ENCODE data around the gene THSD7A.

THSD7A gene

DNA sequence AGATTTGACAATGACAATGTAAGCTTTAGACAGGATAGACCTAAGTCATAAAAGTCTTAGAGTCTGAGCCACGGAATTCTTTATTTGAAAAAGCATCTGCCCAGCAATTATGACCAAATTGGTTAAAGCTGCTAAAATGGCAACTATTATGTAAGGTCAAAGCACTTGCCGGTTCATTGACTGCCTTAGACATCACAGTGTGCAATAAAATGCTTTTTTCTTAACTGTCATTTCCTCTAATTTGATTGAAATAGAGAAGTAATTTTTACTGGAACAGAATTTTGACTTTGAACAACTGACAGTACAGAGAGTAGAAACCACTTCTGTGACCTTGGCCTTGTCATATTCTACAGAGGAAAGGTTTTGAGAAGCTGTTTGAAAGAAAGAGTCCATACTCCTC, 142.9 kb downstream of the THSD7A start:
- no peak overlapping the region for H3K27ac ChIP-seq (ENCODE audit: low read depth, low read length)
- no peaks in the 10 kb centered on the region for H3K4me1 ChIP-seq (ENCODE audit: control insufficient read depth, insufficient read depth, low read length, unreplicated experiment)
- H3K79me2 ChIP-seq (ENCODE audit: control insufficient read depth, insufficient read depth, low read length, unreplicated experiment) = no peaks in the 10 kb centered on the region
- H2AFZ ChIP-seq (ENCODE audit: low read length, unreplicated experiment) = no peak overlapping the region
- H3K36me3 ChIP-seq (ENCODE audit: insufficient read depth, low read length) = 0 out of 2 replicates have a peak, but pooled peaks cover under 1% of the 10 kb centered on the region
- no peak overlapping the region for H3K4me3 ChIP-seq (ENCODE audit: low read depth, low read length)
- H3K27me3 ChIP-seq (ENCODE audit: insufficient read depth, low read length) = no peaks in the 10 kb centered on the region

DNA sequence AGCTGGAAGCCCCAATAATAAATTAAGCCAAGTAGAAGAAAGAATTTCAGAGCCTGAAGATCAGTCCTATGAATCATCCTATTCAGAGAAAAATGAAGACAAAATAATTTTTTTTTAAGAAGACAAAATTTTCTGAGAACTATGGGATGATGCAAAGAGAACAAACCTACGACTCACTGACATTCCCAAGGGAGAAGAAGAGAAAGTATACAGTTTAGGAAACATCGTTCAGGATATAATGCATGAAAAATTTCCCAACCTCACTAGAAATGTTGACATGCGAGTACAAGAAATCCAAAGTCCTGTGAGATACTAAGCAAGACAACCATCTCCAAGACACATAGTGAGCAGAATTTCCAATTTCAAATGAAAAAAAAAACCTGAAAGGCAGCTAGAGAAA, 150.5 kb downstream of the THSD7A start:
- Histone ChIP-seq H3K4me3 (ENCODE audit: low read depth, low read length) (no peak overlapping the region), H2AFZ (ENCODE audit: low read length, unreplicated experiment) (no peak overlapping the region), H3K79me2 (ENCODE audit: control insufficient read depth, insufficient read depth, low read length, unreplicated experiment) (no peaks in the 10 kb centered on the region), H3K27me3 (ENCODE audit: insufficient read depth, low read length) (no peaks in the 10 kb centered on the region), H3K36me3 (ENCODE audit: insufficient read depth, low read length) (0 out of 2 replicates have a peak, but pooled peaks cover 2% of the 10 kb centered on the region), H3K4me1 (ENCODE audit: control insufficient read depth, insufficient read depth, low read length, unreplicated experiment) (no peaks in the 10 kb centered on the region), H3K27ac (ENCODE audit: low read depth, low read length) (no peak overlapping the region)

DNA sequence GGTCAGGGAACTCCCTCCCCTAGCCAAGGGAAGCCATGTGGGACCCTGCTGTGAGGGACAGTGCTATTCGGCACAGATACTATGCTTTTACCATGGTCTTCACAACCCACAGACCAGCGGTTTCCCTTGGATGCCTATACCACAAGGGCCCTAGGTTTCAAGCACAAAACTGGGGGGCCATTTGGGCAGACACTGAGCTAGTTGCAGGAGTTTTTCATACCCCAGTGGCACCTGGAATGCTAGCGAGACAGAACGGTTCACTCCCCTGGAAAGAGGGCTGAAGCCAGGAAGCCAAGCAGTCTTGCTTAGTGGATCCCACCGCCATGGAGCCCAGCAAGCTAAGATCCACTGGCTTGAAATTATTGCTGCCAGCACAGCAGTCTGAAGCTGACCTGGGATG, 156.8 kb downstream of the THSD7A start:
- H3K27me3 ChIP-seq (ENCODE audit: insufficient read depth, low read length) = no peaks in the 10 kb centered on the region
- H3K79me2 ChIP-seq (ENCODE audit: control insufficient read depth, insufficient read depth, low read length, unreplicated experiment) = no peaks in the 10 kb centered on the region
- H3K4me3 ChIP-seq (ENCODE audit: low read depth, low read length) = no peak overlapping the region
- no peaks in the 10 kb centered on the region for H3K36me3 ChIP-seq (ENCODE audit: insufficient read depth, low read length)
- no peak overlapping the region for H3K27ac ChIP-seq (ENCODE audit: low read depth, low read length)
- no peaks in the 10 kb centered on the region for H3K4me1 ChIP-seq (ENCODE audit: control insufficient read depth, insufficient read depth, low read length, unreplicated experiment)
- no peak overlapping the region for H2AFZ ChIP-seq (ENCODE audit: low read length, unreplicated experiment)

DNA sequence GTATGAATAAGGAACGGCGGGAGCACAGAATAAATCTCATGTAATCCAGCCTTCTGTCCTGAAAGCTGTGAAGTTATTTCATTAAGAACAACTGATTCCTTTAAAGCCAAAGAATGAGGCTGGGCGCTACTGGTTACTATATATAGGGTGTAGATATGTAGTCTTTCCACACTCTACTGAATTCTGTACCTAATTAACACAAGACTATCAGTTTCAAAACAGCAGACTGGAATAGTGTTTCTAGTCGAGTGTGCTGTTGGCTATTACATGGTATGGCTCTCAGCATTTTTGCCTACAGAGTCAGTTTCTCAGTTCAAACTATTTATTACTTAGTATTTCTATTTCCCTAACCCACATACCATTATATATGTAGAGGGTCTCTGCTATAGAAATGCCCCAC, 163.3 kb downstream of the THSD7A start:
- no peak overlapping the region for H3K4me3 ChIP-seq (ENCODE audit: low read depth, low read length)
- no peaks in the 10 kb centered on the region for H3K36me3 ChIP-seq (ENCODE audit: insufficient read depth, low read length)
- H3K79me2 ChIP-seq (ENCODE audit: control insufficient read depth, insufficient read depth, low read length, unreplicated experiment) = no peaks in the 10 kb centered on the region
- H3K27ac ChIP-seq (ENCODE audit: low read depth, low read length) = no peak overlapping the region
- no peaks in the 10 kb centered on the region for H3K4me1 ChIP-seq (ENCODE audit: control insufficient read depth, insufficient read depth, low read length, unreplicated experiment)
- no peaks in the 10 kb centered on the region for H3K27me3 ChIP-seq (ENCODE audit: insufficient read depth, low read length)
- no peak overlapping the region for H2AFZ ChIP-seq (ENCODE audit: low read length, unreplicated experiment)

DNA sequence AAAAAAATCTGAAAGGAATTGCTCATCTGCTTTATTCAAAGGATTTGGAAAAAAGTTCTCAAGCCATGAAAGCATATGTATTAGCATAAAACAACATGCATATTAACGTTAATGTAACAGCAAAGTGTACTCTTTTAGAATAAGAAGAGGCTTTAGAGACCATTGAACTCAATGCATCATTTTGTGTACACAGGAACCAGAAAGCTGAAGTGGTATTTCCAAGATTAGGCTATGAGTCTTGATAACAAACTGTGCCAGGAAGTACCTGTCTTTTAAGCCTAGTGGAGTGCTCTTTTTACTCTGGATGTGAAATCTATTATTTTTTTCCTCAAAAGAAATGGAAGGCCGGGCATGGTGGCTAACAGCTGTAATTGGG, 164.2 kb downstream of the THSD7A start:
- no peak overlapping the region for H3K4me3 ChIP-seq (ENCODE audit: low read depth, low read length)

DNA sequence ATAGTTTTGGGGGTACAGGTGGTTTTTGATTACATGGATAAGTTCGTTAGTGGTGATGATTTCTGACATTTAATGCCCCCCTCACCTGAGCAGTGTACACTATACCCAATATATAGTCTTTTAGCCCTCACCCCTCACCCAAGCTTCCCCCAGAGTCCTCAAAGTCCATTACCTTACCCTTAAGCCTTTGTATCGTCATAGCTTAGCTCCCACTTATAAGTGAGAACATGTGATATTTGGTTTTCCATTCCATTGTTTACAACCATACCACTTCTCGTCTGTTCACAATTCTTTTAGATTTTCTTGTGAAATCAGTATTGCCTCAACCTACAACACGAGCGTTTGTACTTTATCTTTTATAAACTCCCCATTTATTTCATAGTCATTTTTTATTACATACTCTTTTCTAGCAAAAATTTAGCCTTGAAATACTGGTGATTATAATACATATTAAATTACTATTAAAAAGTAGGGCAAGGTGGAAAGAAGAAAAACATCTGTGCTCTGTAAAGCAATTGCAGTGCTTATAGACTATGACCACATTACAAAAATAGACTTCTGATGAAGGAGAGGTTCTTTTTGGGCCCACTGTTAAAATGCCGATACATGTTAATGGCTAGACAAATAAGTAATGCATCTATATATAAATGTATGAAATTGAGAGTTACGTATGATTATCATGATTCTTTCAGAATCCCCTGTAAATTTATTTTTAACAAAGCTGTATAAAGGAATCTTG, 164.8 kb downstream of the THSD7A start:
- Histone ChIP-seq H3K36me3 (ENCODE audit: insufficient read depth, low read length) (no peaks in the 10 kb centered on the region), H3K27ac (ENCODE audit: low read depth, low read length) (no peak overlapping the region), H2AFZ (ENCODE audit: low read length, unreplicated experiment) (no peak overlapping the region), H3K4me3 (ENCODE audit: low read depth, low read length) (no peak overlapping the region), H3K4me1 (ENCODE audit: control insufficient read depth, insufficient read depth, low read length, unreplicated experiment) (no peaks in the 10 kb centered on the region), H3K27me3 (ENCODE audit: insufficient read depth, low read length) (no peaks in the 10 kb centered on the region), H3K79me2 (ENCODE audit: control insufficient read depth, insufficient read depth, low read length, unreplicated experiment) (no peaks in the 10 kb centered on the region)

More for the DNA sequence above, 164.2 kb downstream of the THSD7A start:
- Histone ChIP-seq H3K27ac (ENCODE audit: low read depth, low read length) (no peak overlapping the region), H3K36me3 (ENCODE audit: insufficient read depth, low read length) (no peaks in the 10 kb centered on the region), H3K27me3 (ENCODE audit: insufficient read depth, low read length) (no peaks in the 10 kb centered on the region), H3K79me2 (ENCODE audit: control insufficient read depth, insufficient read depth, low read length, unreplicated experiment) (no peaks in the 10 kb centered on the region), H2AFZ (ENCODE audit: low read length, unreplicated experiment) (no peak overlapping the region), H3K4me1 (ENCODE audit: control insufficient read depth, insufficient read depth, low read length, unreplicated experiment) (no peaks in the 10 kb centered on the region)

DNA sequence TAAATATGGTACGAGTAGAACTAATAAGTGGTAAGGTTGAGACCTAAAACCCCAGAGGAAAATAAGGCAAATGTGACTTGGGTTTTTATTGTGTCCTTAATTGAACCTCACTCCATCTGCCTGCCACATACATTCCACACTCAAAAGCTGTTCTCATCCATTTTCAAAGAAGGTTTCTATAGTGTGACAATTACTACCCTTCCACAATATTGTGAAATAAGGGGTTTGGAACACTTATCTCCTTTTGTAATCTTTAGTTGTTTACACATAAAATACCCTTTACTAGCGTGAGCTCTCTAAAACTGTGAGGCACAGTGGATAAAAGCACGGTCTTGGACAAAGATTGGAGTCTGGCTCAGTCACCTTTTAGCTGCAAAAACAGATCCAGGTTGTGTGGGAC, 166.6 kb downstream of the THSD7A start:
- Histone ChIP-seq H3K4me1 (ENCODE audit: control insufficient read depth, insufficient read depth, low read length, unreplicated experiment) (no peaks in the 10 kb centered on the region), H3K27ac (ENCODE audit: low read depth, low read length) (no peak overlapping the region), H2AFZ (ENCODE audit: low read length, unreplicated experiment) (no peak overlapping the region)

DNA sequence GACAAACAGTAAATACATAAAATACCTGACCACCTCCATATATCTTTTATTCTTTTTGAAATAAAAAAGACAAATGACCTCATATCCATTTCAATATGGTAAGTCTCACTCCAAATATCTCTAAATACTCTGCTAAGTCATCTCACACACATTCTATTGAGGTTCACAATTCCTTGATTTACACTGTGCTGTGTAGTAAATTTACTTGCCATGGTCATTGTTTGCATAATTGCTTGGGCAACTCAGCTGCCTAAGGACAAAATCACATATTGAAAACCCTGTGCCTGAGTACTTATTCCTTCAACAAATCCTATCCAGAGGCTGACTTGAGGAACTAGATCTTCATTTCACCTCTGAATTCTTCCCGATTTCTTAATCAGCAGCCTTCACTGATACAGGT, 176.4 kb downstream of the THSD7A start:
- no peak overlapping the region for H3K4me3 ChIP-seq (ENCODE audit: low read depth, low read length)
- H3K4me1 ChIP-seq (ENCODE audit: control insufficient read depth, insufficient read depth, low read length, unreplicated experiment) = no peaks in the 10 kb centered on the region
- no peak overlapping the region for H3K27ac ChIP-seq (ENCODE audit: low read depth, low read length)
- H3K27me3 ChIP-seq (ENCODE audit: insufficient read depth, low read length) = no peaks in the 10 kb centered on the region
- no peaks in the 10 kb centered on the region for H3K36me3 ChIP-seq (ENCODE audit: insufficient read depth, low read length)
- H3K79me2 ChIP-seq (ENCODE audit: control insufficient read depth, insufficient read depth, low read length, unreplicated experiment) = no peaks in the 10 kb centered on the region
- no peak overlapping the region for H2AFZ ChIP-seq (ENCODE audit: low read length, unreplicated experiment)

More for the DNA sequence above, 166.6 kb downstream of the THSD7A start:
- H3K79me2 ChIP-seq (ENCODE audit: control insufficient read depth, insufficient read depth, low read length, unreplicated experiment) = no peaks in the 10 kb centered on the region
- H3K27me3 ChIP-seq (ENCODE audit: insufficient read depth, low read length) = no peaks in the 10 kb centered on the region
- H3K4me3 ChIP-seq (ENCODE audit: low read depth, low read length) = no peak overlapping the region
- no peaks in the 10 kb centered on the region for H3K36me3 ChIP-seq (ENCODE audit: insufficient read depth, low read length)

DNA sequence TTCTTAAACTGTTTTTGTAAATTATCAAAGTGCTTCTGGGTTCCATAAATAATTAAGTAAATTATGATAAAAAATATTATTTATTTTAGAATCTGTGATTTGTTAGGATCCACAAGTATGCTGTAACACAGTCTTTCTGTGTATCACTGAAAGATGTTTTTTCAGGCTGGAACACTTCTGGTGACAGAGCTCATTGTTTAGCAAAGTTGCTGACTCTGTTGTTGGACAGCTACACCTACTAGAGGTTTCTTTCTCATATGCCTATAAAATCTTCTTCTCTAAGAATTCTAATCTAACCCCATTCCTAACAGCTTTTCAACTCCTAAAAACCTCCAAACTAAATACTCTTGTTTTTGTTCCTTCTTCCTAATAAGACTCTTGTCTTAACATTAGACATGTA, 176.8 kb downstream of the THSD7A start:
- Histone ChIP-seq H3K79me2 (ENCODE audit: control insufficient read depth, insufficient read depth, low read length, unreplicated experiment) (no peaks in the 10 kb centered on the region), H3K4me1 (ENCODE audit: control insufficient read depth, insufficient read depth, low read length, unreplicated experiment) (peaks cover 3% of the 10 kb centered on the region), H3K36me3 (ENCODE audit: insufficient read depth, low read length) (no peaks in the 10 kb centered on the region), H2AFZ (ENCODE audit: low read length, unreplicated experiment) (no peak overlapping the region), H3K27ac (ENCODE audit: low read depth, low read length) (no peak overlapping the region), H3K27me3 (ENCODE audit: insufficient read depth, low read length) (no peaks in the 10 kb centered on the region), H3K4me3 (ENCODE audit: low read depth, low read length) (no peak overlapping the region)

DNA sequence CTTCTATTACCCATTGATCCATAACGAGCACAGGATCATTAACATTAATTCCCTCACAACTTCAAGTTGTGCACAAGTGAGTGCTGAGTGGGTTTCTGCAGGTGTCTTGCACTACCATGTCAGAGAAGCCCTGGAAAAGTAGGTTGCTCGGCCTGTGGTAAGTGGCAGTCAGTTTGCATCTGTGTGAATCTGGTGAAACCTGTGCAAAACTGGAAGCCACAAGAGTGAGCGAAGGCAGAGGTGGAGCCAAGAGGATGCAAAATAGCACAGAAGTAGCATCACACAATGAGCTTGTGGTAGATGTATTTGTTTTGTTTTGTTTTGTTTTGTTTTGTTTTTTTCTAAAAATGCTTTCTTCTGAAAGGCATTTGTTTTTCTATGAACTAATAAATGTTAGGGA, 181.5 kb downstream of the THSD7A start:
- H3K27ac ChIP-seq (ENCODE audit: low read depth, low read length) = no peak overlapping the region
- no peaks in the 10 kb centered on the region for H3K79me2 ChIP-seq (ENCODE audit: control insufficient read depth, insufficient read depth, low read length, unreplicated experiment)
- H3K27me3 ChIP-seq (ENCODE audit: insufficient read depth, low read length) = no peaks in the 10 kb centered on the region
- H3K4me1 ChIP-seq (ENCODE audit: control insufficient read depth, insufficient read depth, low read length, unreplicated experiment) = peaks cover 21% of the 10 kb centered on the region
- no peaks in the 10 kb centered on the region for H3K36me3 ChIP-seq (ENCODE audit: insufficient read depth, low read length)
- H3K4me3 ChIP-seq (ENCODE audit: low read depth, low read length) = no peak overlapping the region
- H2AFZ ChIP-seq (ENCODE audit: low read length, unreplicated experiment) = no peak overlapping the region

DNA sequence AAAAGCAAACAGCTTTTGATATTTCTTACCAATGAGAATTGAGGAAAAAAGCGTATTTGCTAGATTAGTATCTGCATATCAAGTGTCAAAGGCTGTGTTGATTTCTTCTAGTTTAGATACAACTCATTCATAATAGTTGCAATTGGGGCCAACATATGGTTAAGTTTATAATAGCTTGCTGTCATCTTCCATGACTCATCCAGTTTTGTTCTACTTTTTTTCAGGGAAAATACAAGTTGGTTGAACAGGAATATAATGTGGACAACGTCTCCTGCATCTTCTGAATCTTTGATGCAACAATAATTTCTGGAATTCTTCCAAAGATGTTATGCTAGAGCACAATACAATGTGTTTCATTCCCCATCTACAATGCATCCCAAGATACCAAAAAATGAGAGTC, 182.0 kb downstream of the THSD7A start:
- H3K79me2 ChIP-seq (ENCODE audit: control insufficient read depth, insufficient read depth, low read length, unreplicated experiment) = no peaks in the 10 kb centered on the region
- no peak overlapping the region for H3K27ac ChIP-seq (ENCODE audit: low read depth, low read length)
- no peak overlapping the region for H2AFZ ChIP-seq (ENCODE audit: low read length, unreplicated experiment)

More for the DNA sequence above, 182.0 kb downstream of the THSD7A start:
- Histone ChIP-seq H3K27me3 (ENCODE audit: insufficient read depth, low read length) (no peaks in the 10 kb centered on the region), H3K4me1 (ENCODE audit: control insufficient read depth, insufficient read depth, low read length, unreplicated experiment) (peaks cover 21% of the 10 kb centered on the region), H3K4me3 (ENCODE audit: low read depth, low read length) (no peak overlapping the region), H3K36me3 (ENCODE audit: insufficient read depth, low read length) (no peaks in the 10 kb centered on the region)
